Measurements from ENCODE around the gene CCSER1.
"Not testable (repeated sequence)": the region's sequence is repeated elsewhere in the genome, so short reads cannot be mapped to it uniquely, and the experiment has no call there.

The CCSER1 gene

GRCh38 chr4:91620952-91621351, 1493.8 kb downstream of the CCSER1 start:
- H3K4me3 ChIP-seq (ENCODE audit: low read depth, low read length), result no peak overlapping the region
- DNase-seq (ENCODE audit: low read depth, low spot score), result no peak
- POLR2A ChIA-PET, result no interaction called here
- TF ChIP-seq CTCF (IDR thresholded peaks at IDR 0.05; ENCODE audit: insufficient read depth, low read length, missing control alignments), result no peak
- CTCF ChIA-PET, result no interaction called here

GRCh38 chr4:91621446-91621845, 1494.3 kb downstream of the CCSER1 start:
- H3K4me3 ChIP-seq (ENCODE audit: low read depth, low read length), result no peak overlapping the region
- POLR2A ChIA-PET, result no interaction called here
- CTCF ChIA-PET, result no interaction called here
- no peak for TF ChIP-seq CTCF (IDR thresholded peaks at IDR 0.05; ENCODE audit: insufficient read depth, low read length, missing control alignments)
- no peak for DNase-seq (ENCODE audit: low read depth, low spot score)

GRCh38 chr4:91622925-91623602, 1495.9 kb downstream of the CCSER1 start:
- TF ChIP-seq CTCF (IDR thresholded peaks at IDR 0.05; ENCODE audit: insufficient read depth, low read length, missing control alignments), result no peak
- no peak overlapping the region for H3K4me3 ChIP-seq (ENCODE audit: low read depth, low read length)
- ChIA-PET POLR2A (no interaction called here), CTCF (no interaction called here)
- no peak for DNase-seq (ENCODE audit: low read depth, low spot score)

- DNase-seq (ENCODE audit: low read depth, low spot score); CTCF ChIA-PET; H3K4me3 ChIP-seq (ENCODE audit: low read depth, low read length); POLR2A ChIA-PET: not testable (repeated sequence)
Measured at GRCh38 chr4:91623603-91623967, 1496.4 kb downstream of the CCSER1 start.

- no peak for DNase-seq (ENCODE audit: low read depth, low spot score)
- POLR2A ChIA-PET, result no interaction called here
- H3K4me3 ChIP-seq (ENCODE audit: low read depth, low read length), result no peak overlapping the region
- TF ChIP-seq CTCF (IDR thresholded peaks at IDR 0.05; ENCODE audit: insufficient read depth, low read length, missing control alignments), result no peak
- CTCF ChIA-PET, result no interaction called here
Measured at GRCh38 chr4:91630054-91630453, 1502.9 kb downstream of the CCSER1 start.

GRCh38 chr4:91630764-91631163, 1503.6 kb downstream of the CCSER1 start:
- DNase-seq (ENCODE audit: low read depth, low spot score), result no peak
- ChIA-PET CTCF (no interaction called here), POLR2A (no interaction called here)
- H3K4me3 ChIP-seq (ENCODE audit: low read depth, low read length), result no peak overlapping the region
- no peak for TF ChIP-seq CTCF (IDR thresholded peaks at IDR 0.05; ENCODE audit: insufficient read depth, low read length, missing control alignments)

- ChIA-PET POLR2A (no interaction called here), CTCF (no interaction called here)
- H3K4me3 ChIP-seq (ENCODE audit: low read depth, low read length), result no peak overlapping the region
- no peak for TF ChIP-seq CTCF (IDR thresholded peaks at IDR 0.05; ENCODE audit: insufficient read depth, low read length, missing control alignments)
- DNase-seq (ENCODE audit: low read depth, low spot score), result no peak
Measured at GRCh38 chr4:91631335-91631734, 1504.1 kb downstream of the CCSER1 start.

All from AG04449 (cell line).